Suprapubic skin (tissue), 4 donors: ENCODE measurements around the gene UMAD1.

Experiments used
- EP300 ChIP-seq: sonication (generic); formaldehyde crosslinking; IDR thresholded peaks from one replicate; pipeline ENCODE4 v1.6.1; 2017; ENCODE audit warnings: antibody characterized with exemption
- POLR2AphosphoS5 ChIP-seq, 3 donors: sonication (generic); formaldehyde crosslinking; IDR thresholded peaks; one replicate each; pipeline ENCODE4 v1.6.1; 2017; ENCODE audit warnings: antibody characterized with exemption in 3 of 3
- TF ChIP-seq, protein P1 (sequence below), 2 donors: fragments of 200-600 bp in 1 of 2; fragments of 450-650 bp in 1 of 2; sonication (generic) in 1 of 2; IDR thresholded peaks; one replicate each; pipeline ENCODE4 v1.5.1; 2016 to 2019; ENCODE audit warnings: antibody characterized with exemption in 2 of 2, mild to moderate bottlenecking in 1 of 2, moderate library complexity in 1 of 2

GRCh38 chr7:7908622-7909145, 268.1 kb downstream of the UMAD1 start:
- TF ChIP-seq, protein P1, sequence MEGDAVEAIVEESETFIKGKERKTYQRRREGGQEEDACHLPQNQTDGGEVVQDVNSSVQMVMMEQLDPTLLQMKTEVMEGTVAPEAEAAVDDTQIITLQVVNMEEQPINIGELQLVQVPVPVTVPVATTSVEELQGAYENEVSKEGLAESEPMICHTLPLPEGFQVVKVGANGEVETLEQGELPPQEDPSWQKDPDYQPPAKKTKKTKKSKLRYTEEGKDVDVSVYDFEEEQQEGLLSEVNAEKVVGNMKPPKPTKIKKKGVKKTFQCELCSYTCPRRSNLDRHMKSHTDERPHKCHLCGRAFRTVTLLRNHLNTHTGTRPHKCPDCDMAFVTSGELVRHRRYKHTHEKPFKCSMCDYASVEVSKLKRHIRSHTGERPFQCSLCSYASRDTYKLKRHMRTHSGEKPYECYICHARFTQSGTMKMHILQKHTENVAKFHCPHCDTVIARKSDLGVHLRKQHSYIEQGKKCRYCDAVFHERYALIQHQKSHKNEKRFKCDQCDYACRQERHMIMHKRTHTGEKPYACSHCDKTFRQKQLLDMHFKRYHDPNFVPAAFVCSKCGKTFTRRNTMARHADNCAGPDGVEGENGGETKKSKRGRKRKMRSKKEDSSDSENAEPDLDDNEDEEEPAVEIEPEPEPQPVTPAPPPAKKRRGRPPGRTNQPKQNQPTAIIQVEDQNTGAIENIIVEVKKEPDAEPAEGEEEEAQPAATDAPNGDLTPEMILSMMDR (IDR thresholded peaks at IDR 0.05) = no peak
- TF ChIP-seq EP300 = no peak
- TF ChIP-seq POLR2AphosphoS5 (IDR thresholded peaks at IDR 0.05) = no peak
